GM19351 (cell line): ENCODE data around the gene RIMS1.

ENCODE experiments used
- ATAC-seq: cut with Tn5 transposase; IDR thresholded peaks from one replicate; pipeline ENCODE4 v1.9.1; 2021; ENCODE audit warnings: mild to moderate bottlenecking, moderate library complexity; ENCODE audit not compliant: unreplicated experiment

Gene RIMS1

DNA sequence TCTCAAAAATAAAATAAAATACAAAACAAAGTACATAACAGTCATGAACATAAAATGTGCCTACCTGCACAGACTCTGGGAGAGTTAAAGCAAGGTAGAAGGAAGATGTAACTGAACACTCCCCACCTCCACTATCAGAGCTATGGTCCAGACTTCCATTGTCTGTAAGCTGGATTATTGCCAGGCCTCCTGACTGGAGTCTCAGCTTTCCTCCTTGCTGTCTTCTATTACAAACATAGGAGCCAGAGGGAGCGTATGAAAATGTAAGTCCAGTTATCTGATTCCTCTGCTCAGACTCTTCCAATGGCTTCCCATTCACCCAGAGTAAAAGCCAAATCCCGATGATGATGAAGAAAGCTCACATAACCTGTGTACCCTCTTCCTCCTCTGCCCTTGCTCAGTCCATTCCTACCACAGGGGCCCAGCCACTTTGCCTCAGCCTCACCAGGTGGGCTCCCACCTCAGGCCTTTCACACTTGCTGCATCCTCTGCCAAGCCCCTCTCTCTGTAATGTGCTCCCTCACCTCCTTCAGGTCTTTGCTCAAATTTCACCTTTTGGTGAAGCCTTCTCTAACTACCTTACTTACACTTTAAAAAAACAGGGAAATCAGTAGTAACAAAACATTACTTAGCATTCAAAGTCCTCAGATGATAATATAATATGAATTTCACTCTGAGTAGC is 194.1 kb downstream of the RIMS1 start:
- ATAC-seq: no peak

DNA sequence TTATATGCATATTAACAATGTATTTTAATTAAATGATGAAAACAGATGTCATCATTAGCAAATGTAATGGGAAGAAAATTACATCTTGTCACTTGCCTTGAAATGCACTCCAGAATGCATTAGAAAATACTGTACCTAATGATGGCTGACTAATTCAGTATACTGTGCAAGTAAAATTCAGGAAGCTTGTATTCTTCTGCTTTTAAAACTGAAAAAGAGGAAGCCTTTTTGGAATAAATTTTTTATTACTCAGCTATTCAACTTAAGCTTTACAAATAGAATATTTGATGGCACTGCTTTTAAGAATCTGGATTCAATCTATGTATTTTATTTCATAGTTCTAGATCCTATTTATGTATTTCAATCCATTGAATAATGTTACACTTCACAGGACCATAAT is 195.5 kb downstream of the RIMS1 start:
- no peak for ATAC-seq

DNA sequence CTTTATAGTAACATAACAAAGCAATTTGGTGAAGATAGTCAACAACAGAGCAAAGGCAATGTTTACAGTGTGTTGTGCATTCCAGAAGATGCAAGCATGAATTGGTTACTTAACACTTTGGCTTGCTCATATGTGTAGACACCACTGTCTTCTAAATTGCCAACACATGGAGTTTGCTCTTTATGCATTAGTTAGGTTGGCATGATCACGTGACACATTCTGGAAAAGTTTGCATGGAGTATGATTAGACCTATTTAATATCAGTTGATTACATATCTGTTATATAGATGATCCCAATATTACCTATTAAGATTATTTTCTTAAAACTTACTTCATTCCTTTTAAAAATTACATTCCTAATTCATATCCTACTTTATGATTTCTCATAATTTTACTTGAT is 197.6 kb downstream of the RIMS1 start:
- ATAC-seq: no peak

DNA sequence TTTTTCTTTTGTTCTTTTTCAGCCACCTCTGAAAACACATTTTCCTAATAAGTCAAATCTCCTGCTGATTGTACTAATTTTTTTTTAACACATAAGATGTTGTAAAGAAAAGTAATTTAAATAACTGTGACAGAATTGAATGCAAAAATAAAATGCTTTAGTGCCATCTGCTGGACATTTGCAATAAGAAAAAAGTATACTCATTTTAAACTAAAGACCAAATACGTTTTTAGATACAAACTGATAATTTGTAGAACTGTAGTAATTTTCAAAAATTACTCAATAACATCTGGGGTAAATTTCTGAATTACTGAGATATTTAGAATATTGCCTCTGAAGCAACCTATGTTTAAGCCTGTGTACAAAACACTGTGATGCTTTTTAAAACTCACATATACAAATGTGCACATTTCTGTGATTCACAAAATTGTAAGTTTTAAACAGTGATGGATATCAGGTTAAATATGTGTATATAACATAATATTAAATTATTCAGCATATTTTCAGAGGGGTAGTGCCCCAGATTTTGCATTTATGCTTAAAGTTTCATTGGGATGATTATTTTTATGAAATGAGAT is 198.7 kb downstream of the RIMS1 start:
- no peak for ATAC-seq

DNA sequence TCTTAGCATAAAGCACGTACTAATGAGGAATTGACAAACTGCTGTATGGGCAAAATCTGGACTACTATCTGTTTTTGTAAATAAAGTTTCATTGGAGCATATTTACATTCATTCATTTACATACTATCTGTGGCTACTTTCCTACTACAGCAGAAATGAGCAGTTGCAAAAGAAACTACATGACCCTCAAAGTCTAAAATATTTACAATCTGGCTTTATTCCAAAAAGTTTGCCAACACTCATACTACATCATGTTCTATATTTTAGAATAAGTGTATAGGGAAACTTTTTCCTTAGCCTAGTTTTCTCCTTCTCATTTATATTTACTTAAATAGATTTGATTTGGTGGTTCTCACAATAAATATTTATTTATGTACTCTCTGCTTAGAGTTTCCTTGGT is 208.2 kb downstream of the RIMS1 start:
- ATAC-seq: no peak

DNA sequence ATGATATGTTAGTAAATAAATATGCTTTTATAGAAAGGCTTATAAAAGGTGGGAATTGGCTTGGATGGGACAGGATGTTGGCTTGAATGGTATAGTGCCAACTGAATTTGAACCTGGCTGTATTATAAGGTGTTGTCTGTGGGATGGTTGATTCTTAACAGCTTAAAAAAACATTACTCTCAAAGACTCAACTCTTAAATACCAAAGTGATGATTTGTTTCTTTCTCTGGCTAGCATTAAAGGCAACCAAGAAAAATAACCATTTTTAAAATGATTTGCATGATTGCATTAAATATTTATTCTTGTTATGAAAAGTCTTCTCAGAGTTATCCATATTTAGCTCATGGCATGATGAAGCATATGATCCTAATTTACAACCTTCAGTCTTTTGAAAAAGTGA is 216.2 kb downstream of the RIMS1 start:
- no peak for ATAC-seq

DNA sequence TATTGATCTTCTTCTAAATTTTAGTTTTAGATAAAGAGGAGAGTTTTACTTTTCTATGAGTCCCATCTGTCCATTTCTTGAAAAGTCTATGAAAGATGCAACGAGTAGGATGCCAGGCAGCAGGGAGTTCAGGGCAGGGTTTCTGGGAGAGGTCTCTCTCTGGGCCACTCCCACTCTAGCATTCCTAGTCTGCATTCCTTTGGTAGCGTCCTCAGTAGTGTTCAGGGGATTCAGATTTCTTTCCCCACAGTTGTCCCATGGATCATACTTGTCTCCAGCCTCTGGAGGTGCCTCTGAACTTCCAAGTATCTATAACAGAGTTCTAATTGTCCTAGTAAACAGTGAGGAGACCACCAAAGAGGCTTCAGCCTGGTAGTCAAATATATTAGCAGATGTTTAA is 225.3 kb downstream of the RIMS1 start:
- no peak for ATAC-seq

DNA sequence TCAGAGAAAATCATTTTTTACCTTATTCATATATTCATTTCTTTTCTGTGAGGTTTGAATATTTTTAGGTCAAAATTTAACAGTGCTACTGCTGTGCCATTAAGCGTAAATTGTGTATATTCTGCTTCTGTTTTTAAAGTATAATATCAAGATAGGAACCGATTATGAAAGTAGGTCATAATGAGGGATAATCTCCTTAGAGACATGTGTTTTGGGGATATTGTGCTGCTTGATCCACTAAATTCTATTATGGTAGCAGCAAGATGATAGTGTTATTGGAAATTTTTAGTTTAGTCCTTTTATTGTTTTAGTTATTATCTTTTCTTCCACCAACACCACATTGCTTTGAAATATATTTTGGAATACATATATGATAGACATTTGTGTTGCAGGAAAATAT is 244.0 kb downstream of the RIMS1 start:
- ATAC-seq: no peak

DNA sequence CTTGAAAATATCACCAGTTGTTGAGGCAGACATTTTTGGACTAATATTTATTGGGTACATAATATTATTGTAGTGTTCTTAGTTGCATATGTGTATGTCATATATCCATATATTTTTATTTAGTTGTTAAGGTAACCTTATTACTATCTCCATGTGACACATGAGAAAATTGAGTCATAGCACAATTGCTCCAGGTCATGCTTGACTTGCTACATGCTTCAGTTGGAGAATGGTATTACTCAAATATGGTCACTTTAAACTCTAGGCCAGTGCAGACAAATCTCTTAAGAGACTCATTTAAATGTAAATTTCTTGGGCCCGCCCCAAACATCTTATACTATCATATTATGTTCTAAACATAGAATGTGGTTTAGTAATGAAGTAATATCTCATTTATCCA is 246.1 kb downstream of the RIMS1 start:
- ATAC-seq: peak; percentile 62

DNA sequence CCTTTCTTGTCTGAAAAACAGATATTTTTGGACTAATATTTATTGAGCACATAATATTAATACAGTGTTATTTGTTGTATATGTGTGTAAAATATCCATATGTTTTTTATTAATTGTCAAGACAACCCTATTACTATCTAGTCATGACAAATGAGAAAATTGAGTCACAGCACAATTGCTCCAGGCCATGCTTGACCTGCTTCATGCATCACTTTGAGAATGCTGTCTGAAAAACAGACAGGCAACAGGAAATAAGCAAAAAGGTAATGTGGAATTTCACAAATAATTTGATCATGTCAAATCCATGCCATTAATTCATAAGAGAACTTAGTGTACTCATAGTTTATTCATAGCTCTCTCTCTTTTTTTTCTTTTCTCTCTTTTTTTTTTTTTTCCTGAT is 246.5 kb downstream of the RIMS1 start:
- no peak for ATAC-seq

DNA sequence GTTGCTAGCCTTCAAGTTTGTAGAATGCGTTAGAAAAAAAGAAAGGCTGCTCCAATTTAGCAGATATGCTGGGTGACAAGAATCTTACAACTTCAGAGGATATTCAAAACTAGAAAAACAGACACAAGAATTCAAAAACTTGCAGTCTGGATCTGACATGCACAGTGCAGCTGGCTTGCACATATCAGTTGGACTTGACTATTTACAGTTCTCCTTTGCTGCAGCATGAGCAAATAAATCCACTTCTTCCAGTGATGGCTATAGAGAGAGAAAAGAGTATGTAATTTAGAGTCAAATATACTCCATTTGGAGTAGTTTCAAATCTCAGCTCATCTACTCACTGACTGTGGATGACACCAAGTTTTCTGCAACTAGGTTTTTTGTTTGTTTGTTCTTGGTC is 247.0 kb downstream of the RIMS1 start:
- ATAC-seq: no peak

DNA sequence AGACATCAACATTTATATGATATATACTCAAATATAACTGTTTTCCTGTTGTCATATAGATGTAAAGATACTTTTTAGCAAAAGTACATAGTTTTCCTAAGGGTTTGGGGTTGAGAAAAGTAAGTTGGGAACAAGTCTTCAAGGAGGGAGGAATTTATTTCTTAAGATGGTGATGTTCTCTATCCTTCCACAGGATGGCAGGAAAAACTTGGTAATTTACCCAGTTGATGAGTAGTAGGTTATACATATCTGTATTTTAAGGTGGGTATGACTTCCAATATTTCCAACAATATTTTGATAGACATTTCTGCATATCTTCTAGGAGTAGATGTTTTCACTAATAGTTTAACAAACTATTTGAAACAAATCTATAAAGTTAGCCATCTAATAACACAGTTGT is 254.4 kb downstream of the RIMS1 start:
- ATAC-seq: no peak

DNA sequence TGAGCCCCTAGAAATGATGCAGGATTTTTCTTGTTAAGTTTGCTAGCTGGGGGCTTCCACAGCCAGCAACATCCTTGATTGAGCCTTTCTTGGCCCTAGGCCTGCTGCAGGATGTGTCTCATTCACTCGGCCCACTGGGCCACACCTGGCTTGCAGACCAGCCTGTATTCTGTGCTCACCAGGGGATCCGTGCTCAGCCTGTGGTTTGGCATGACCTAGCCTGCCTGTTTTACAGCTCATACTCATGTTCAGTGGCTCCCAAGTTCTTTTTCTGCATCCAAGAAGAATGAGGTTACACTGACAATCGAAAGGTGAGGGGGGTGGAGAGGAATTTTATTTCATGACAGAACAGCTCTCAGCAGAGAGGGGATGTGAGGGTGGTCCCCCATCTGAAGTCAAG is 263.4 kb downstream of the RIMS1 start:
- no peak for ATAC-seq

DNA sequence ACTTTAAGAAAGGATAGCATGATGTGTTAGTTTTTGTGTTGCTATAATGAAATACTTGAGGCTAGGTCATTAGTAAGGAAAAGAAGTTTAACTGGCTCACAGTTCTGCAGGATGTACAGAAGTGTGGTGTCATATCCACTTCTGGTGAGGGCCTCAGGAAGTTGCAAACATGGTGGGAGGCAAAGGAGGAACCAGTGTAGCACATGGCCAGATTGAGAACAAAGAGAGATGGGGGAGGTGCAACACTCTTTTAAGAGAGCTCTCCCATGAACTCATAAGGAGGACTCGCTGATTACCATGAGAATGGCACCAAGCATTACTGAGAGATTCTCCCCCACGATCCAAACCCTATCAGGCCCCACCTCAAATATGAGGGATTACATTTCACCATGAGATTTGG is 265.4 kb downstream of the RIMS1 start:
- ATAC-seq: no peak

DNA sequence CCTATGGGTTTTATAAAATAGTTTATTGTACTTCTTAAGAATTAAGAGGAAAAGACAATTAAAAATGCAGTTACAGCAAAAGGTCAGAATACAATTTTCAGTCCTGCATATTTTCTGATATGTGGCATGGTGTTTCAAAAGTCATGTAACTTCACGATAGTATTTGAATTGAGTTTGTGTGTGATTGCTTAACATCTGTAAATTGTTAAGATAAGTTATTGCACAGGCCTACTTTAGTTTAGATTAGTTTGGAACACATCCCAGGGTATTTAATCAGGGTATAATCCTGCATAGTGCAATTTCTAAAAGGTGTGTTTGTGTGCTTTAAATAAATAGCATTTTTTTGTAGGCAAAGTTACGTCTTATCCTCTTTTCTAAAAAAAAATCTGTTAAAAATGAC is 289.6 kb downstream of the RIMS1 start:
- no peak for ATAC-seq

DNA sequence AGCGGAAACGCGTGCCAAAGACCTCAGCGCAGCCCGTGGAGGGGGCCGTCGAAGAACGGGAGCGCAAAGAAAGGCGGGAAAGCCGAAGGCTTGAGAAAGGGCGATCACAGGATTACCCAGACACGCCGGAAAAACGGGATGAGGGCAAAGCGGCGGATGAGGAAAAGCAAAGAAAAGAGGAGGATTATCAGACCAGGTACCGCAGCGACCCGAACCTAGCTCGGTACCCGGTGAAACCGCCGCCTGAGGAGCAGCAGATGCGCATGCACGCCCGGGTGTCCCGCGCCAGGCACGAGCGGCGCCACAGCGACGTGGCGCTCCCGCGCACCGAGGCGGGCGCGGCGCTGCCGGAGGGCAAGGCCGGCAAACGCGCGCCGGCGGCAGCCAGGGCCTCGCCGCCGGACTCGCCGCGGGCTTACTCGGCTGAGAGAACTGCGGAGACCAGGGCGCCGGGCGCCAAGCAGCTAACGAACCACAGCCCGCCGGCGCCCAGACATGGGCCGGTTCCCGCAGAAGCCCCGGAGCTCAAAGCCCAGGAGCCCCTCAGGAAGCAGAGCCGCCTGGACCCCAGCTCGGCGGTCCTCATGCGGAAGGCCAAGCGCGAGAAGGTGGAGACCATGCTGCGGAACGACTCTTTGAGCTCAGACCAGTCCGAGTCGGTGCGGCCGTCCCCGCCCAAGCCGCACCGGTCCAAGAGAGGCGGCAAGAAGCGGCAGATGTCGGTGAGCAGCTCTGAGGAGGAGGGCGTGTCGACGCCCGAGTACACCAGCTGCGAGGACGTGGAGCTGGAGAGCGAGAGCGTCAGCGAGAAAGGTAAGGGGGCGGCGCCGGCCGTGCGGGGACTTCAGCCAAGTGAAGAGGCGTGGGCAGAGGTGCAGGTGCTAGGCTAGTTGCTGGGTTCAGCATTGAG is 296.2 kb downstream of the RIMS1 start:
- peak; percentile 94 for ATAC-seq

DNA sequence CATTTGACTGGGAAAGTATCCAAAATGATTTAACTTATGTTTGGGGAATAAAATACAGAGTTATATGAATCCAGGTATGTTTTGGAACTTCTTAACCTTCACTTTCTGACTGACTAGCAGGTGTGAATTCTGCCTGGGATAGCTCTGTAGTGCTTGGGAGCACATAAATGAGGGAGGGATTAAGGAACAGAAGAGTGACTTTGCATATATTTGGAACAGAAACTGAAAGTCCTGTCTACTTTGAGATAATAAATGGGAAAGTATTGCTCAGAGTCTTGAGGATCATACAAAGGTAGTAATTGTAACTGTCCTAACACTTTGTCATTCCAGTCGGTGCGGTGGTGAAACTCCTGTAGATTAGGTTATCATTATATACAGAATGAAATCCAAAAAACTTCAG is 317.6 kb downstream of the RIMS1 start:
- no peak for ATAC-seq

DNA sequence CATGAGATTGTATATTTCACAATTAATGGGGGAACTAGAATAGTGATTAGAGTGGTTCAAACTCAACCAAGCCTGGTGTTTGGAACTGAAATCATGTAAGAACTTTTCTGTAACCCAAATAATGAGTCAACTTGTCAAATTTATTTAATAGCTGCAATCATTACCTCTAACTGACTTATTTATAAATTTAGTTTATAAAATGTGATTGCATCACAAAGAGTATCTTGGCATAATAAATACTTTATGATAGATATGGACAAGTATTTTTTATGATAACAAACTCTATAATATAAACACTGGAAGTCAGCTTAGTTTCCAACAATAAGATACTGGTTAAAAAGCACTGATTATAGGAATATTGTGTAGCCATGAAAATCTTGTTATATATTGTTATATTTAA is 319.1 kb downstream of the RIMS1 start:
- no peak for ATAC-seq

DNA sequence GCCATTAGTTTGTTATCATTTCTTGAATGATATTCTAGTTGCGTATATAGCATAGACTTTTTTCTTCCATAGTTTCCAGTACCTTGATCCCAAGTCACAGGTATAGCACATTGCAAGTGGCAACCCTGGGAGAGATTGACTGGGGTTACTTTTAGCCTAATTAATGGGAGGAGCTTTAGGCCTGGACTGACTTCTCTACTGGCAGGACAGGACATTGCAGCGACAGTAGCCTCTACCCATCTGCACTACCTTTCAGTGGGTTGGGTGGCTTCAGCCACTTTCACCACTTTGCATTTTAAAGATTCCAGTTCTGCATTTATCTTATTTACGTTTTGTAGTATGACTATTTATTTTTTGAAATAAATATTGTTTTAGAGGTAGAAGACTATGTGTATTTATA is 320.3 kb downstream of the RIMS1 start:
- ATAC-seq: no peak

DNA sequence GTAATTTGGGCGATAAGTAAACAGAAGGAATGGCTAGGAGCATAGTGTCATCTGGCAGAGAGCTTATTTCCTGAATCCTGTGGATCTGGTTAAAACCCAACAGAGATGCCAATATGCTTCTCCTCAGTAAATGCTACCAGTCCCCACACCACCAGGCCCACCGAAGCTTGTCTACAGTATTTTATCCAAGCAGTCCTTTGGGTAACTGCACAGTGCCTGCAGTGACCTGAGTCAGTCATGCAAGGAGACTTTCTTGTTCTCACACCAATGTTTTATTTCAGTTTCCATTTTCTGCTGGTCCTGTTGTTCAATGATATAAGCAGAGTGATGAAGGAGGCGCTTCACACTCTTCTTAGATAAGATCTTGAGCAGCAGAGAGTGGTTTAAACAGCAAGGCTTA is 326.3 kb downstream of the RIMS1 start:
- ATAC-seq: peak; percentile 42

DNA sequence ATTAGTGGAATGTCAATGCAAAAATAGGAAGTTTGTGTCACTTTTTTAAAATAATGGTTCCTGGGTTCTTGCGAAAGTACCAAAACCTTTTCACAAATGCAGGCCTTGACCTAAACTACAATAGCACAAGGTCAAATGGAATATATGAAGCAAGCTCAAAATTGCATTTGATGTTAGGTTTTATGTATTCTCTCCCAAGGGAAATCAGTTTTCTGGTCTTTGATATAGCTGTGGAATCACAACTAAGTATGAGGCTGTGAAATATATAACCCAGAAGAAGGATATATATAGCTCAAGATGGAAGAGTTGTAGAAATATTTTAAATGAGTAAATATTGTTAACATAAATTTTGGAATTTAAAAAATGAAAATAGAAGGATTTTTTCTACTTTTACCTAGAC is 327.3 kb downstream of the RIMS1 start:
- ATAC-seq: no peak
